Measurements from ENCODE around the gene KLK7.

- TF ChIP-seq GATA2 (IDR thresholded peaks at IDR 0.05; ENCODE audit: low read depth, low read length), result no peak
- no peak for TF ChIP-seq GATA3 (IDR thresholded peaks at IDR 0.05; ENCODE audit: low read depth, low read length)
Observed at GRCh38 chr19:51000981-51001380, 17.3 kb upstream of the KLK7 start.
